Measurements from ENCODE around the gene IQSEC1. TPM values are rescaled to one million over a fixed set of nuclear protein-coding genes. Genes with fewer than 3 reads are reported as not detected.
A peak's percentile ranks its signal among the peaks of the same experiment; 100 is the strongest.

The IQSEC1 gene
- total RNA-seq, 2 donors from 2014 or later = 22.7 to 24.5 TPM

- Histone ChIP-seq H3K4me3 (ENCODE audit: low read length) (no peak overlapping the region), H3K4me1 (ENCODE audit: control insufficient read depth, insufficient read depth, low read length) (no peaks in the 10 kb centered on the region), H3K9me3 (ENCODE audit: control insufficient read depth, low read length) (no peaks in the 10 kb centered on the region), H3K27ac (ENCODE audit: low read depth, low read length) (no peak overlapping the region), H3K36me3 (ENCODE audit: control insufficient read depth, insufficient read depth, low read length) (no peaks in the 10 kb centered on the region), H3K27me3 (ENCODE audit: control insufficient read depth, insufficient read depth, low read length, poor library complexity, severe bottlenecking) (no peaks in the 10 kb centered on the region), H3K9ac (ENCODE audit: extremely low read depth, low read length, poor library complexity, severe bottlenecking) (no peak overlapping the region)
- H3K36me3 Mint-ChIP-seq (ENCODE audit: low read depth) = no peaks in the 10 kb centered on the region
- no peaks in the 10 kb centered on the region for H3K9me3 Mint-ChIP-seq
- no peak for TF ChIP-seq CTCF (conservative IDR thresholded peaks at IDR 0.05)
- no peak overlapping the region for H3K4me3 Mint-ChIP-seq
- peaks cover 6% of the 10 kb centered on the region for H3K4me1 Mint-ChIP-seq
- H3K27ac Mint-ChIP-seq = no peak overlapping the region
- H3K27me3 Mint-ChIP-seq (ENCODE audit: insufficient read depth) = no peaks in the 10 kb centered on the region
- WGBS, 2 experiments (ENCODE audit: insufficient coverage in 1 of 2, insufficient read length in 1 of 2) = 97% methylated on average over 3 to 5 of the region's 5 CpGs
- peak; percentile 20 for DNase-seq
Measured at GRCh38 chr3:13109516-13109915, 36.3 kb upstream of the IQSEC1 start.

- H3K27ac ChIP-seq (ENCODE audit: low read depth, low read length) = no peak overlapping the region
- H3K4me3 Mint-ChIP-seq = no peak overlapping the region
- no peaks in the 10 kb centered on the region for H3K9me3 Mint-ChIP-seq
Measured at GRCh38 chr3:13108861-13109260, 35.6 kb upstream of the IQSEC1 start.

GRCh38 chr3:13107661-13108060 is 34.4 kb upstream of the IQSEC1 start:
- Histone ChIP-seq H3K4me3 (ENCODE audit: low read length) (no peak overlapping the region), H3K27ac (ENCODE audit: low read depth, low read length) (no peak overlapping the region), H3K9me3 (ENCODE audit: control insufficient read depth, low read length) (no peaks in the 10 kb centered on the region), H3K4me1 (ENCODE audit: control insufficient read depth, insufficient read depth, low read length) (no peaks in the 10 kb centered on the region), H3K27me3 (ENCODE audit: control insufficient read depth, insufficient read depth, low read length, poor library complexity, severe bottlenecking) (no peaks in the 10 kb centered on the region), H3K9ac (ENCODE audit: extremely low read depth, low read length, poor library complexity, severe bottlenecking) (no peak overlapping the region), H3K36me3 (ENCODE audit: control insufficient read depth, insufficient read depth, low read length) (no peaks in the 10 kb centered on the region)
- peak; percentile 58 for DNase-seq
- Mint-ChIP-seq H3K27ac (no peak overlapping the region), H3K27me3 (ENCODE audit: insufficient read depth) (no peaks in the 10 kb centered on the region), H3K36me3 (ENCODE audit: low read depth) (no peaks in the 10 kb centered on the region), H3K4me1 (peaks cover 6% of the 10 kb centered on the region), H3K9me3 (no peaks in the 10 kb centered on the region), H3K4me3 (no peak overlapping the region)
- 84 to 86% methylated on average over 8 to 13 of the region's 13 CpGs for WGBS, 2 experiments (ENCODE audit: insufficient coverage in 1 of 2, insufficient read length in 1 of 2)
- peak; percentile 50 for TF ChIP-seq CTCF (conservative IDR thresholded peaks at IDR 0.05)

More at GRCh38 chr3:13108861-13109260, 35.6 kb upstream of the IQSEC1 start:
- no peak overlapping the region for H3K9ac ChIP-seq (ENCODE audit: extremely low read depth, low read length, poor library complexity, severe bottlenecking)
- H3K4me3 ChIP-seq (ENCODE audit: low read length) = no peak overlapping the region
- no peaks in the 10 kb centered on the region for H3K4me1 ChIP-seq (ENCODE audit: control insufficient read depth, insufficient read depth, low read length)
- no peaks in the 10 kb centered on the region for H3K9me3 ChIP-seq (ENCODE audit: control insufficient read depth, low read length)
- WGBS, 2 experiments (ENCODE audit: insufficient coverage in 1 of 2, insufficient read length in 1 of 2) = 93 to 96% methylated on average over 6 to 10 of the region's 12 CpGs
- Mint-ChIP-seq H3K4me1 (peaks cover 6% of the 10 kb centered on the region), H3K27ac (no peak overlapping the region), H3K27me3 (ENCODE audit: insufficient read depth) (no peaks in the 10 kb centered on the region), H3K36me3 (ENCODE audit: low read depth) (no peaks in the 10 kb centered on the region)
- H3K36me3 ChIP-seq (ENCODE audit: control insufficient read depth, insufficient read depth, low read length) = no peaks in the 10 kb centered on the region
- no peaks in the 10 kb centered on the region for H3K27me3 ChIP-seq (ENCODE audit: control insufficient read depth, insufficient read depth, low read length, poor library complexity, severe bottlenecking)
- DNase-seq = peak; percentile 20
- no peak for TF ChIP-seq CTCF (conservative IDR thresholded peaks at IDR 0.05)
